HCEC 1CT (cell line): ENCODE results near the gene TOR1AIP1.
"Not testable (repeated sequence)": the region's sequence is repeated elsewhere in the genome, so short reads cannot be mapped to it uniquely, and the experiment has no call there.

ENCODE experiments used
- DNase-seq: peaks from one replicate; pipeline ENCODE4 v3.0.0-alpha.2; 2017

The TOR1AIP1 gene

DNA sequence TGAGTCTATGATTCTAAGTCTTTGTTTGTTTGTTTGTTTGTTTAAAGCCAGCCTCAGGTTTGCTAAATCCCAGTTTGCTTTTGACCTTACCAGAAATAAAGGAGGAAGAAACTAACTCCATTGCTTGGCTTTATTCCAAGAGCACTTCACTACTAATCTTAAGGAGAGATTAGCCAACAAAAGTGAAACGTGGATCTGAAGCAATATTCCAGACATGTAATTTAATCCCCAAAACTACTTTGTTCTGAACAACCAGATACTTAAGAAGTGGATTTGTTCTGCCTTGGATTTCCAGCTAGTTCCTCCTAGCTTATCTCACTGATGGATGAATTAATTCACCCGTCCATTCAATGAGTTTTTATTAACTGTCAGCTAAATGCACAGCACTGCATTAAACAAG is 56.7 kb downstream of the TOR1AIP1 start:
- DNase-seq, result peak; percentile 16

DNA sequence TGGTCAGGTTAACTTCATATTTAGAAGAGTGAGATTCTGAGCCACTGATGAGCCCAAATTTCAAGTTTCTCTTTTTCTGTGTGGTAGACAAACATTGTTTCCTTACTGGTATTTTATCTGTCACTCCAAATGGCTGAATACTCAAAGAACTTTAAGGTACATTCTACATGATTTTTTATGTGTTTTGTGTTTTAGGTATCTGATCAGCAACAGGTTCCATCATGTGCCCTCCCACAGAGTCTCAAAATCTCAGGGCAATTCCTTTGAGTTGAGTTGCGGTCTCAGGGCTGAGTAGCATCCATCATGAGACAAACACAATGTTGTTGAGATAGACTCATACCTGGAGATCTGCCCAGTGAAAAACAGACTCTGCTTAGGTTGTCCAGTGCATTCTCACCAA is 57.9 kb downstream of the TOR1AIP1 start:
- DNase-seq, result no peak

DNA sequence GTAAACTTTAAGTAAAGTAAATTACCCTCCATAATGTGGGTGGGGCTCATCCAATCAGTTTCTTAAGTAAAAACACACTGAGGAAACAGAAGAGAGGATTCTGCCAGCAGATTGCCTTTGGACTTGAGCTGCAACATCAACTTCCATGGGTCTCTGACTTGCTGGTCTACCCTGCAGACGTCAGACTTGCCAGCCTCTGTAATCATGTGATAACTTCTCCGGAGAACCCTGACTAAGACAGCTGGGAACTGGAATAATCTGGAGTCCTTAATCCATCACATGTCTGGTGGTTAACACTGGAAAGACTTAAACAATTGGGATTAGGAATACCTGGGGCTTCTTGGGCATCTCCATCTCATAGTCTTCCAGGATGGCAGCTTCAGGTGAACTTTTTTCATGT is 59.4 kb downstream of the TOR1AIP1 start:
- DNase-seq, result no peak

DNA sequence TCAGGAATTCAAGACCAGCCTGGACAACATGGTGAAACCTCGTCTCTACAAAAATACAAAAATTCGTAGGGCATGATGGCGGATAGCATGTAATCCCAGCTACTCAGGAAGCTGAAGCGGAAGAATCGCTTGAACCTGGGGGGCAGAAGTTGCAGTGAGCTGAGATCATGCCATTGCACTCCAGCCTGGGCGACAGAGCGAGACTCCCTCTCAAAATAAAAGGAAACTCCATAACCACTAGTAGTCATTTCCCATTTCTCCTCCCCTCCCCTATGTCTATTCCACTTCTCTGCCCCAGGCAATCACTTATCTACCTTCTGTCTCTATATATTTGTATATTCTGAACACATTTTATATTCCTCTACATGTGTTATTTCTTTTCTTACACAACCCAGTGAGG is 68.6 kb downstream of the TOR1AIP1 start:
- no peak for DNase-seq

DNA sequence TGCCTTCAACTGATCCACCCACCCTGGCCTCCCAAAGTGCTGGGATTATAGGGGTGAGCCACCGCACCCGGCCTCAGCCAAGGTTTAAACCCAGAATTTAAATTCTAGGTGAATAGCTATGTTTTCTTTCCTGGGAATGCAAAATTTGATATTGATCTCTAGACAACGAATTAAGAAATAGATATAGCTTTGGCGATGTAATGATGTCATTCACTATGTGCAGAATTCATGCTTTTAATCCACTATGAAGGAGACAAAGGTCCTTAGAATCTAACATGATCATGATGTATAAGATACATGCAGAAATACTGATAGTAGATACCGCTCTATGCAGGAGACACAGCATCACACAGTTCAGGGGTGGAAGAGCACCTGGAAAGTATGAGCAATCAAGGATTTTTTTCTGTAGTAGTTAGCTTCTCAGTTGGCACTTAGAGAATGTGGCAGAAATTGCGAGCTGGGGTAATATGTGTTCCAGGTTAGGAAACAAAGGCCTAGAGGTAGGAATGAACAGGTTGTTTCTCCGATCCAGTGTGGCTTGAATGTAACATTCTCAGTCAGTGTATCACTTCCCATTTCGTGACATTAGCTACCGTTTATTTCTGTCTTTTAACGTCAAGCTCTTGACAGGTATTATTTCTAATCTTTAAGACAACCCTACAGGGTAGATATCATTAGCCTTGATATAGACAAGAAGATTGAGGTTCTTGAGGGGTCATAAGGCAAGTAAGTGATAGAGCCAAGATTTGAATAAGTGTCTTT is 69.5 kb downstream of the TOR1AIP1 start:
- no peak for DNase-seq

DNA sequence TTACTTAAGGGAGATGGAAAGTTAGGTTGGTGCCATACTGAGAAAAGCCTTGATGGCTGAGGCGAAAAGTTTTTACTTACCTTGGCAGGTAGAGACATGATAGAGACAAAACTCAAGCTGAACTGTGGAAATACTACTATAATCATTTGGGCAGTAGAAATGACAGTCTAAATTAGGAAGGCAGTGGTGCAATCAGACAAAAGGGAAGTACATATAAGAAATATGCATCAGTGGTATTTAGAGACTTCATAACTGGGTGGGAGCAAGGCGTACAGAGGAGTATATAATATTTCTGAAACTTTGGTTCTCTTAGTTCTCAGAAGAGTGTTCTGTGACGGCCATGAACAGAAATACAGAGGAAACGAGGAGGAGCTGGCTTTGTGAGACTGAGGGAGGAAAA is 70.1 kb downstream of the TOR1AIP1 start:
- DNase-seq, result no peak

DNA sequence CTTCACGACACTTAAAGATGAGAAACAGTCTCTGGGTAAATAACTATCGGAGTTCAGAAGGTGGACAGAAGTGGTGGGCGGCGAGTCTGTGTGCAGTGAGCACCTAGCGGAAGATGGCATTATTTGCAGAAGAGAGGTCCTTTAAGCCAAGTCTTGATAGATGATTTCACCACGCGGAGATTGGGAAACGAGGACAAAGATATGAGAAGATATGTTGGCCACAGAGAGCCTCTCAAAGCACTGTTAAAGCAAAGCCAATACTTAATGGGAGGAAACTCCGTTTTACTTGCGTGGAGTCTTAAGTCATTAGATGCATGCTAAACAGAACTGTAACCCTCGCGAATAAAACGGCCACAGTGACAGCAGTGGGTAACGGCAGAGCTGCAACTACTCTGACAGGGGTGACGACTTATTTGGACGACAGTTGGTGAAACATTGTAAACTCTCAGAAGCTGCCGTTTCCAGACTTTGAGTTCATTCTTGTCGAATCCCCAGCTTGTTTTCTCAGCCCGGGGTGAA is 71.9 kb downstream of the TOR1AIP1 start:
- peak; percentile 49 for DNase-seq

DNA sequence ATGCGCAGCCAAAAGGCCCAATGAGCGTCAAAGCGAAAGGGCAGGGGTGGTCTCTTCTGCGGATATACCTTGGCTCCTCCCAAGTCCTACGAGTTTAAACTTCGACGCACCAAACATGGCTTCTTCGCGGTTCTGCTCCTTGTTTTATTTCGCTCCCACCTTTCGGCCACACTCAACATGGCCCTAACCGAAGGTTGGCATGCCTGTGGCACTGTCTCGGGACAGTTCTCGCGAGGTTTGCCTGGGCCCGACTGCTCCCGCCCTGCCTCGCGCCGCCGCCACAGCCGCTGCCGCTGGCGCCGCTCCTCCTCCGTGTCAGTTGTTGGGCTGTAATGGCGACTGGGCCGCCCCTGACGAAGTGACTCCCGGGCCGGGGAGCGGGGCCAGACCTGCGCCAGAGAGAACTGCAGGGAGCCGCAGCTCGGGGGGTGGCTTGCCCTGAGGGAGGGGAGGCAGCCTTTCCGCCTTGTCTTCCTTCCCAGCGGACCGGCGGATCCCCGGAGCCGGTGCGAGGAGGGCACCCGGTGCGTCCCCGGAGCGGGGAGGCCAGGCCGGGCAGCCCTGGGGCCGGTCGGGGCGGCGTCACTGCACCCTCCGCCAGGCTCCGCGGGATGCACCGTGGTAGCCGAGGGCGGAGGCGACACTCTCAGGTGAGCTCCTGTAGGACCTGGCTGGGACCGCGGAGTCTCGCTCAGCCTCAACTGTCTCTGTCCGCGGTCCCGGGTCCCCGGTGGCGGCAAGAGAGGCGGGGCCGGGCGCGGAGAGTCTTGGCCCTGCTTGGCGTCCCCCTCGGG is 72.6 kb downstream of the TOR1AIP1 start, which contains the start of gene CEP350:
CEP350 (plus strand) TSS at position 318 of the 794 bp plus-strand sequence. CDS start 31,372 bp downstream, outside the sequence.
- peak; percentile 98 for DNase-seq

DNA sequence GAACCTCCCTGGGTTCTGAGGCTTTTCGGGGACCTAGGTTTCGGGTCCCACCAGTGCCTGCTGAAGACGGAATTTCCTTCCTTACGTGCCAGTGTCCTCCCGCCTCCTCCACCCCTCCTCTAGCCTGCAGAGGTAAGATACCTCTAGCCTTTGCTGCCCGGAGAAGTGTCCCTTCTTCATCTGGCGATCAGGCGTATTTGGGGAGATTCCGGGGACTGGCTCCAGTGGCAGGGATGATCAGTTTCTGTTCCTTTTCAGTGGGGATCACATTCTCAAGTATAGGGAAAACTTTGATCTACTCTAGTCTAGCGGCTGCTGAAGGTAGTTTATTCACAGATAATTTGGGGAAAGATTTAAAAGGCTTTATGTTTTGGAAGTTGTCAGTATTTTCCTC is 73.2 kb downstream of the TOR1AIP1 start:
- DNase-seq, result peak; percentile 22

DNA sequence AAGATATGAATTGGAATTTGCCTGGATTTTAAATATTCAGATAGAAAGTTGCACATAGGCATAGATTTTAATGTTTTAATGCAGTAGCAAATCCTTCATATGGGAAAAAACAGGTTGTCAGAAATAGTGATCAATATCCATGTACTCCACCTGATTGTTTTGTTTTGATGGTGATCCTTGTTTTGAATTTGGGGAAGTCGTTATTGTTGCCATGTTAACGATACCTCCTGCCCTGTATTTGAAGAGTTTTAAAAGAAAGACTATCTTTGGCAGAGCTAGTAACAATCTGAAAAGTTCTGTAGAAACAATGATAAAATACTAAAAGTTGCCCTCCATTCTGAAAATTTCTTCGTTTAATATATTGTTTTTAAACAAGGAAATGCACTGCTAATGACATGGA is 73.6 kb downstream of the TOR1AIP1 start:
- DNase-seq, result no peak

DNA sequence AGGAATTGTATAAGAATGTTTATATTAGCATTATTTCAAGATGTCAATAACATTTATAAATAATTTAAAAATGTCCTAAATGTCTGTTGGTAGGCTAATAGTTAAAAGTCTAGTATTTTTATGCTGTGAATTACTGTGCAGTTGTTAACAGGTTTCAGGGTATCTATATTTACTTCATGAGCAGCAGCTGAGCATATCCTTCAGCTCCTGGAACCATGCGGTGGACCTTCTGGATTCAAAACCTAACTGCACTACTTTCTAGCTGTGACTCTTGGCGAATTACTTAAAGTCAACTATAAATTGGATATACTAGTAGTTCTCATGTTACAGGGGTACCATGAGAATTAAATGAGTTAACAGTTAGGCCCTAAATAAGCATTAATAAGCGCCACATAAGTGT is 76.3 kb downstream of the TOR1AIP1 start:
- no peak for DNase-seq

DNA sequence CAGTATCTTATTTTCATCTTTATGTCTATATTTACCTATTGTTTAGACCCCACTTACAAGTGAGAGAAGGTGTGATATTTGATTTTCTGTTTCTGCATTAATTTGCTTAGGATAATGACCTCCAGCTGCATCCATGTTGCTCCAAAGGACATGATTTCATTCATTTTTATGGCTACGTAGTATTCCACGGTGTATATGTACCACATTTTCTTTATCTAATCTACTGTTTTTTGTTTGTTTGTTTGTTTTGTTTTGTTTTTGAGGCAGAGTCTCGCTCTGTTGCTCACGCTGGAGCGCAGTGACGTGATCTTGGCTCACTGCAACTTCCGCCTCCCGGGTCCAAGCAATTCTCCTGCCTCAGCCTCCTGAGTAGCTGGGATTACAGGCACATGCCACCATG is 80.1 kb downstream of the TOR1AIP1 start:
- DNase-seq, result not testable (repeated sequence)

DNA sequence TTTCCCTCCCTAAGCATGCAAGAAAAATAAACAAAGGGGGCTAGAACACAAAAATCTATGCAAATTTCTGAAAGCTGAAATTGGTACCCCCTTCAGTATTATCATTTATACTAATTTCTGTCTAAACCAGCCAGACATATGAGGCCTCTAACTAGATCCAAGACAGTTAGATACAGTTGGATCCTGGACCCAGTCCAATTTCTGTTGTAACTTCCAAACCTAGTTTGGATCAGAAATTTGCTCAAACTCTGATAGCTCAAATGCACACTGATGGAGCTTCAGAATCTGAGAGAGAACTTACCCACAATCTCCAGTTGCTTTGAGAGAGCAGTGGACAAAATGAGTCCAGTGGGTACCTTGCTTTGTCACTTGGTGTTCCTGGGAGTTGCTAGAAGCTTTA is 84.5 kb downstream of the TOR1AIP1 start:
- DNase-seq, result no peak

DNA sequence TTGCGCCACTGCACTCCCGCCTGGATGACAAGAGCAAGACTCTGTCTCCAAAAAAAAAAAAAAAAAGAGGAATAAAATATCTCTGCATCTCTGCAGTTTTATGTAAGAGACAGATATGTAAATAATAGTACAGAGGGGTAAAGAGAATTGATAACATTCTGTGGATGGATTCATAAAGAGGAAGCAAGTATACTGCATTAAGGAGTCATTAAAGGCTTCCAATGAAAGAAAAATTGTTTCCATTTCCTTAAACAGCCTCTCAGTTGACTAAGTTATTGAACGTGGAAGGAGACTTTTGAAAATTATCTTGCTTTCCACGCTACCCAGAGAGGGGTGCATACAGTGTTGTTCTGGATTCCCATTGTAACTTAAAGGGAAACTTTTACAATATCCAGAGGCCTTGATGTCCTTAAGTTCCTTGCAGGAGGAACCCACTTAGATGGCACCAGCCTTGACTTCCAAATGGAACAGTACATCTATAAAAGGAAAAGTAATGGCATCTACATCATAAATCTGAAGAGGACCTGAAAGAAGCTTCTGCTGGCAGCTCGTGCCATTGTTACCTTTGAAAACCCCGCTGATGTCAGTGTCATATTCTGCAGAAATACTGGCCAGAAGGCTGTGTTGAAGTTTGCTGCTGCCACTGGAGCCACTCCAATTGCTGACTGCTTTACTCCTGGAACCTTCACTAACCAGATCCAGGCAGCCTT is 86.4 kb downstream of the TOR1AIP1 start:
- DNase-seq, result no peak

DNA sequence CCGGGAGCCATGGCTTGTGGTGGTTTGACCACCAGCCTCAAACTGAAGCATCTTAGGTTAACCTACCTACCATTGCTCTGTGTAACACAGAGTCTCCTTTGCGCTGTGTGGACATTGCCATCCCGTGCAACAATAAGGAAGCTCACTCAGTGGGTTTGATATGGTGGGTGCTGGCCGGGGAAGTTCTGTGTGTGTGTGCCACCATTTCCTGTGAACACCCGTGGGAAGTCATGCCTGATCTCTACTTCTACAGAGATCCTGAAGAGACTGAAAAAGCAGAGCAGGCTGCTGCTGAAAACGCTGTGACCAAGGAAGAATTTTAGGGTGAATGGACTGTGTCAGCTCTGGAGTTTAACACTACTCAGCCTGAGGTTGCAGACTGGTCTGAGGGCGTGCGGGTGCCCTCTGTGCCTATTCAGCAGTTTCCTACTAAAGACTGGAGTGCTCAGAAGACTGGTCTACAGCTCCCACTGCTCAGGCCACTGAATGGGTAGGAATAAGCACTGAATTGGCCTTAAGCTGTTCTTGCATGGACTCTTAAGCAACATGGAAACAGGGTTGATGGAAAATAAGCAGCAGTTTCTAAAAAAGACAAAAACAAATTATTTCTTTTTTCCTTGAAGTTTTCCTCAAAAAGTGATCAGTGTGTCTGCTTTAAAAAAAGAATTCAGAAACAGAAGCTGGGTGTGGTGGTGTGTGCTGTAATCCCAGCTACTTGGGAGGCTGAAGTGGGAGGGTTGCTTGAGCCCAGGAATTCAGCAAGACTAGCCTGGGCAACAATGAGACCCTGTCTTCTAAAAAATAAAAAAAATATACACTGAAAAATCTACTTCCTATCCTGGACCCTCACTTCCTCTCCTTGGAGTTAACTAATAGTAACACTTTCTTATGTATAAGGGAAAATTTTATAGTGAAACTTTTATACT is 87.2 kb downstream of the TOR1AIP1 start:
- DNase-seq, result no peak
